Measurements from ENCODE around the gene TWIST1.

DNA sequence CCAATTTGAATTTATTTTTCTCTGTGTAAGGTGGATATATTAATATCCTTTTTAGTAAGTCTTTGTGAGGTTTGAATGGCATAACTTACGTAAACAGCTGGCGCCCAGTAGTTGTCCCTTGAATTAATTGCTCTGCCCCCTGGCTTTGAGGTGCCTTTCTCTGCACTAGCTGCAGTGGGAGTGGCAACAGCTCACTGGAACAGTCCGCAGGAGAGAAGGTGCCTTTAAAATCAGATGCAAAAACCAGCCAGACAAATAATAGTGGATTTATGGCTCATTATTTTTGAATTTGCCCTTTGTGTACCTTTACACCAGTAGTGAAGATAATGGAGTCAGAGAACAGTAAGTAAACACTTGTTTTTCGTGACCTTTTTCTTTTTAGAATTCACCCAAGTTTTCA, 16.0 kb upstream of the TWIST1 start:
- TF ChIP-seq POLR2A (IDR thresholded peaks at IDR 0.05; ENCODE audit: extremely low read depth, insufficient read length), result no peak
- TF ChIP-seq, protein P1, sequence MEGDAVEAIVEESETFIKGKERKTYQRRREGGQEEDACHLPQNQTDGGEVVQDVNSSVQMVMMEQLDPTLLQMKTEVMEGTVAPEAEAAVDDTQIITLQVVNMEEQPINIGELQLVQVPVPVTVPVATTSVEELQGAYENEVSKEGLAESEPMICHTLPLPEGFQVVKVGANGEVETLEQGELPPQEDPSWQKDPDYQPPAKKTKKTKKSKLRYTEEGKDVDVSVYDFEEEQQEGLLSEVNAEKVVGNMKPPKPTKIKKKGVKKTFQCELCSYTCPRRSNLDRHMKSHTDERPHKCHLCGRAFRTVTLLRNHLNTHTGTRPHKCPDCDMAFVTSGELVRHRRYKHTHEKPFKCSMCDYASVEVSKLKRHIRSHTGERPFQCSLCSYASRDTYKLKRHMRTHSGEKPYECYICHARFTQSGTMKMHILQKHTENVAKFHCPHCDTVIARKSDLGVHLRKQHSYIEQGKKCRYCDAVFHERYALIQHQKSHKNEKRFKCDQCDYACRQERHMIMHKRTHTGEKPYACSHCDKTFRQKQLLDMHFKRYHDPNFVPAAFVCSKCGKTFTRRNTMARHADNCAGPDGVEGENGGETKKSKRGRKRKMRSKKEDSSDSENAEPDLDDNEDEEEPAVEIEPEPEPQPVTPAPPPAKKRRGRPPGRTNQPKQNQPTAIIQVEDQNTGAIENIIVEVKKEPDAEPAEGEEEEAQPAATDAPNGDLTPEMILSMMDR (IDR thresholded peaks at IDR 0.05; ENCODE audit: low read depth, low read length), result no peak
- TF ChIP-seq MAX (IDR thresholded peaks at IDR 0.05; ENCODE audit: low read depth, low read length), result no peak
- TF ChIP-seq MYC (IDR thresholded peaks at IDR 0.05; ENCODE audit: low read depth, low read length), result no peak
